ENCODE measurements around the gene SLC46A1. TPM values are rescaled to one million over a fixed set of nuclear protein-coding genes. Genes with fewer than 3 reads are reported as not detected.

Gene SLC46A1
- total RNA-seq, 2 experiments from 2014 or later, result 1.5 to 2.2 TPM

DNA sequence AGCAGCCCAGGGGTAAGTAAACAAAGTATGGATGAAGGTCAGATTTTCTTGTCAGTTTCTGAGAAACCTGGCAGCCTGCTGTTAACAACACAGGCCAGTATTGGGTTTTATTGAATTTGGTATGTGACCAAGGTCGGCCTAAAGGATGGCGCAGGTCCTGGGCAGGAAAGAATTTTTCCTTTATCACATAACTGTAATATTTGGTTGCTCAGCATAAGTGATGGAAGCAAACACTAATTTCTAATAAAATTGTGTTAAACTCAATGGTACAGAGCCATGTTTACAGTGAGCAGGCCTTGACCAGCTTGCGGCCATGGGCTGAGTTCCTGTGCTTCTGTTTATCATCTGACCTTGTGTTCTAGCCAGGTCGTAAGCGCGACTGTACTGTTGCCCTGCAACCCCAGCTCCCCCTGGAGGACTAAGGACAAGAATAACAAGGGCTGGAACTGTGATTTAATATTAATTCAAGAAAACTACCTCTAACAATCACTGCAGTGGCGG, 59.2 kb downstream of the SLC46A1 start:
- H3K79me2 ChIP-seq (ENCODE audit: insufficient read depth, low read depth, low read length), result no peaks in the 10 kb centered on the region
- H3K9me3 ChIP-seq (ENCODE audit: low read length), result no peaks in the 10 kb centered on the region
- H2AFZ ChIP-seq (ENCODE audit: low read length), result no peak overlapping the region
- H3K27ac ChIP-seq (ENCODE audit: low read depth, low read length, poor library complexity, severe bottlenecking), result no peak overlapping the region
- CTCF ChIA-PET (ENCODE audit: unreplicated experiment), result no interaction called here
- peaks cover 32% of the 10 kb centered on the region for H3K4me1 ChIP-seq (ENCODE audit: insufficient read depth, low read length, poor library complexity, severe bottlenecking)
- no peaks in the 10 kb centered on the region for H3K9me2 ChIP-seq (ENCODE audit: insufficient read depth, low read length)
- H4K20me1 ChIP-seq (ENCODE audit: insufficient read depth, low read length), result no peaks in the 10 kb centered on the region
- no TSS peak for BruUV-seq (replicated peaks)
- no peak for DNase-seq (ENCODE audit: low spot score)
- POLR2A ChIA-PET, result interaction anchor here (0.9 kb wide), 1 partner anchor 11 kb away, joined by 3 read pairs; the partner anchor contains the start of gene POLDIP2
- no peak for TF ChIP-seq EZH2phosphoT487 (IDR thresholded peaks at IDR 0.05; ENCODE audit: borderline replicate concordance, low read depth, low read length)
- peak; percentile 59 for TF ChIP-seq CTCF (conservative IDR thresholded peaks at IDR 0.05; ENCODE audit: low read length)
- intact Hi-C loops (cut with micrococcal nuclease; ENCODE audit: unreplicated experiment), result no loop called here
- no peak overlapping the region for H3K4me3 ChIP-seq (ENCODE audit: low read depth, low read length, poor library complexity, severe bottlenecking)
- H3K4me2 ChIP-seq (ENCODE audit: low read length), result no peak overlapping the region
- peaks cover 93% of the 10 kb centered on the region for H3K36me3 ChIP-seq (ENCODE audit: insufficient read depth, low read length)

- no peaks in the 10 kb centered on the region for H3K9me2 ChIP-seq (ENCODE audit: insufficient read depth, low read length)
- peaks cover 93% of the 10 kb centered on the region for H3K36me3 ChIP-seq (ENCODE audit: insufficient read depth, low read length)
- H2AFZ ChIP-seq (ENCODE audit: low read length), result no peak overlapping the region
- ChIA-PET POLR2A (interaction anchor here (0.7 kb wide), 1 partner anchor 20 kb away, joined by 3 read pairs; no protein-coding TSS in a partner anchor), CTCF (ENCODE audit: unreplicated experiment) (no interaction called here)
- H3K9me3 ChIP-seq (ENCODE audit: low read length), result no peaks in the 10 kb centered on the region
- H4K20me1 ChIP-seq (ENCODE audit: insufficient read depth, low read length), result no peaks in the 10 kb centered on the region
- BruUV-seq (replicated peaks), result TSS peak; percentile 49
- intact Hi-C loops (cut with micrococcal nuclease; ENCODE audit: unreplicated experiment), result no loop called here
- no peak for DNase-seq (ENCODE audit: low spot score)
- H3K27ac ChIP-seq (ENCODE audit: low read depth, low read length, poor library complexity, severe bottlenecking), result no peak overlapping the region
- peaks cover 32% of the 10 kb centered on the region for H3K4me1 ChIP-seq (ENCODE audit: insufficient read depth, low read length, poor library complexity, severe bottlenecking)
- H3K4me2 ChIP-seq (ENCODE audit: low read length), result no peak overlapping the region
- no peak for TF ChIP-seq CTCF (conservative IDR thresholded peaks at IDR 0.05; ENCODE audit: low read length)
- no peak for TF ChIP-seq EZH2phosphoT487 (IDR thresholded peaks at IDR 0.05; ENCODE audit: borderline replicate concordance, low read depth, low read length)
- no peaks in the 10 kb centered on the region for H3K79me2 ChIP-seq (ENCODE audit: insufficient read depth, low read depth, low read length)
- no peak overlapping the region for H3K4me3 ChIP-seq (ENCODE audit: low read depth, low read length, poor library complexity, severe bottlenecking)
These were observed 59.8 kb downstream of the SLC46A1 start for GRCh38 chr17:28346199-28346580.

GRCh38 chr17:28345419-28346198, 60.4 kb downstream of the SLC46A1 start:
- H3K4me1 ChIP-seq (ENCODE audit: insufficient read depth, low read length, poor library complexity, severe bottlenecking), result peaks cover 32% of the 10 kb centered on the region
- no peak overlapping the region for H3K4me3 ChIP-seq (ENCODE audit: low read depth, low read length, poor library complexity, severe bottlenecking)
- BruUV-seq (replicated peaks), result no TSS peak
- no peaks in the 10 kb centered on the region for H3K9me3 ChIP-seq (ENCODE audit: low read length)
- CTCF ChIA-PET (ENCODE audit: unreplicated experiment), result no interaction called here
- no peak overlapping the region for H3K4me2 ChIP-seq (ENCODE audit: low read length)
- no peaks in the 10 kb centered on the region for H4K20me1 ChIP-seq (ENCODE audit: insufficient read depth, low read length)
- H3K36me3 ChIP-seq (ENCODE audit: insufficient read depth, low read length), result peaks cover 90% of the 10 kb centered on the region
- DNase-seq (ENCODE audit: low spot score), result no peak
- no peaks in the 10 kb centered on the region for H3K79me2 ChIP-seq (ENCODE audit: insufficient read depth, low read depth, low read length)
- no peak overlapping the region for H2AFZ ChIP-seq (ENCODE audit: low read length)
- no peaks in the 10 kb centered on the region for H3K9me2 ChIP-seq (ENCODE audit: insufficient read depth, low read length)
- no peak for TF ChIP-seq CTCF (conservative IDR thresholded peaks at IDR 0.05; ENCODE audit: low read length)
- no peak for TF ChIP-seq EZH2phosphoT487 (IDR thresholded peaks at IDR 0.05; ENCODE audit: borderline replicate concordance, low read depth, low read length)
- no peak overlapping the region for H3K27ac ChIP-seq (ENCODE audit: low read depth, low read length, poor library complexity, severe bottlenecking)
- intact Hi-C loops (cut with micrococcal nuclease; ENCODE audit: unreplicated experiment), result no loop called here
- POLR2A ChIA-PET, result interaction anchor here (0.7 to 0.8 kb wide), 2 partner anchors 12 to 19 kb away, joined by 3 read pairs; no protein-coding TSS in a partner anchor
